CD4-positive, alpha-beta T cell treated with Interleukin-15 for 1 hour (primary cell): ENCODE measurements around the gene CP.
A peak's percentile ranks its signal among the peaks of the same experiment; 100 is the strongest.

Experiments used
- DNase-seq: peaks from one replicate; pipeline ENCODE4 v3.0.0-alpha.2; 2020

Gene CP

DNA sequence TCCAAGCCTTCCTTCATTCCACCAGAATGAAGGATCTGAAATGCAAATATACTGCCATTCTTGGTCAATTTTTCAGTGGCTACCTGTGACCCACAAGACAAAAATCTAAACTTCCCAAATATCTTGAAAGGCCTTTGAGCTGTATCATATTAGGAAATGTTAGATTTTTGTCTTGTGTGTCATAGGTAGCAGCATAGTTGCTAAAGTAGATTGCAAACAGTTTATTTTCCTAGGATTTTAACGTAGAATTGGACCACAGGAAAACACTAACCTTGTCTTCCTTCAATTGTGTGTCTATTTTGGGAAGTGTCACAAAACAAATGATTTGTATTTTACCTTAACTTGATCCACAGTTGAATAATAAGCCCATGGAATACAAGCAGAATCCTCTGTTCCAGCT, 42.4 kb downstream of the CP start:
- no peak for DNase-seq

DNA sequence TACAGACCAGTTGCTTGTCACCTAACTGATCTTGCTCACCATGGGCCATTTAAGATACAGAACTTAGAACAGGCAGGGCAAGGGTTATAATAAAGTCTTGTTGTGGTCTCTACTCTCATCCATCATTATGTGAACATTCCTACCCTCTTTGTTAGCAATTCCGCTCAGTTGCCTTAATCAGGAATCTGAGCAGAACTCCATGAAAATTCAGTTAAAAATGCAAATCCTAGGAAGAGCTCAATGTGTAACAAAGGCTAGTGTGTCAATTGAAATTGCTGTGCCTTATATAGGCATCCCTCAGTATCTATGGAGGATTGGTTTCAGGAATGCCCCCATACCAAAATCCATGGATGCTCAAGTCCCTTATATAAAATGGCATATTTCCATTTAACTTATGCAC, 44.5 kb downstream of the CP start:
- no peak for DNase-seq

DNA sequence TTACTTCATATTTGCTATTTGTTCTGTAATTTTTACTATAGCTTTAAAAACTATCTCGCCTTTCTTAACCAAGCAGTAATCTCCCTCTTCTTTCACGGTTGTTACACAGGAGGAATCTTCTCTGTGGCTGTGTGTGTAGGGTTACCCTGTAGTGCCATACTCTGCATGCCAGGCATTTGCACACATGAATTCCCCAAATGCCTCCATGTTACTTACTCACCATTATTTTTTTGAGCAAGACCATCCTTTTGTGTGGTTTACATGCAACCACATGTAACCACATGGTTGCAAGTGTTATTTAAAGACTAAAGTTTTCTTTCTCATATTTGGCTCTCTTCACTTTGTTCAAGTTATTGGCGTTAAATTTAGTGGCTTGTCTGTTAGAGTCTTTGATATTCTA, 46.7 kb downstream of the CP start:
- no peak for DNase-seq

DNA sequence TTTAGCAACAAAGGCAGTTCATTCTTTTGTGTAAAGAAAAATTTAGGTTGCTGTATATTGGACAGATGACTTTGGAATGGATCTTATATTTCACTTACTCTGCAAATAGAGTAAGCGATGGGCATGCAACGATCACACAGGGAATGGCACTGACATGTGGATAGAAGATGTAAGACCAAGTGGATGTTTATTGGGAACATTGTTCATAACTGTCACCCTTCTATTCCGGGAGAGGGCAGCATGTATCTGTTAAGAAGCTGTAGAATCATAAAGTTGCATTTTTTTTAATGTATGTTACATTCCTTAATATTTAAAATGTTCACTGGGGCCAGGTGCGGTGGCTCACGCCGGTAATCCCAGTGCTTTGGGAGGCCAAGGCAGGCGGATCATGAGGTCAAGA, 51.0 kb downstream of the CP start:
- no peak for DNase-seq

DNA sequence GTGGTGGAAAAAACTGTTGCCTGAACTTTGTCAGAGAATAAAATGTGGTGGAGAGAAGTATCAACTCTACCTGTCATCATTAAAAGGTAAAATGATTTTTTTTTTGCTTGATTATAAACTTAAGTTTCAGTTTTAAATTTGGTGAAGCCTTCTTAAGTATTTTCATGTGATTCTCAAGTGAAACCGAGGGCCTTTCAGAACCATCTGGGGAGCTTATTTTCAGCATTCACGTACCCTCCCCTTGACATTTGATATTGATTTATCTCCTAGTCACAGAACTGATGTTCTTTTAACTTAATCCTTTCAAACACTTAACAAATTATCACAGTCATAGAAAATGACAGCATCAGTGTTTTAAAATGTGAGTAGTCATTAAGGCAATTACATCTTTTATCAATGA, 53.7 kb downstream of the CP start:
- no peak for DNase-seq

DNA sequence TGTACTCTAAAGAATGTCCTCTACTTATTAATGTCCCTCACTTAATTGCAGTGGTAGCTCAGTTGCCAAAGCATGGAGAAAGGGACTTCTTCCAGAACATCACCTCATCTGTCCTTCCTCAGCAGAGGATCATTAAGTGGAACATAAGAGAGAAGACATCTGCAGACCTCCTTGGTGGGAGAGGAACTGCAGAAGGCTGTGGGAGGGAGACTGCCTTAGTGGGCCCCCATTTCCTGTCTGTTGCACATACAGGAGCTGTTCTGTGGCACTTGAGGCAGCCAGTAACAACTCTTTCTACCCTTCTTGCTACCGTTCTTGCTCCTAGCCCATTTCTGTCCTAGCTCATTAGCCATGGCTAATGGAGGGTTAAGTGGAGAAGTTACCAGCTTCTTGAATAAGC, 58.6 kb downstream of the CP start:
- DNase-seq = no peak

DNA sequence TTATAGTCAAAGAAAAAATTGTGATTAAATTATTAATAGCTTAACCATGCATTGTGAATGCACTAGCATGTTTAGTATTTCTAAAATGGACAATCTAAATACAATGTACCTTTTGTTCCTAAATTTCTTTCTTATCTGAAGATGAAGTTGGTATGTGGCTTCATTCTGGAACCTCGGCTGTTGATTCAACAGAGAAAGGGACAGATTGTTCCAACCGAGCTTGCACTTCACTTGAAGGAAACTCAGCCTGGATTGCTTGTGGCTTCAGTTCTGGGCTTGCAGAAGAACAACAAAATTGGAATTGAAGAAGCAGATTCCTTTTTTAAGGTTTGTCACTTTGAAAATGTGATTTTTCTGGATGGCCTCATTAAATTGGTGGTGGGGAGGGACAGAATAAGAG, 59.6 kb downstream of the CP start:
- no peak for DNase-seq

DNA sequence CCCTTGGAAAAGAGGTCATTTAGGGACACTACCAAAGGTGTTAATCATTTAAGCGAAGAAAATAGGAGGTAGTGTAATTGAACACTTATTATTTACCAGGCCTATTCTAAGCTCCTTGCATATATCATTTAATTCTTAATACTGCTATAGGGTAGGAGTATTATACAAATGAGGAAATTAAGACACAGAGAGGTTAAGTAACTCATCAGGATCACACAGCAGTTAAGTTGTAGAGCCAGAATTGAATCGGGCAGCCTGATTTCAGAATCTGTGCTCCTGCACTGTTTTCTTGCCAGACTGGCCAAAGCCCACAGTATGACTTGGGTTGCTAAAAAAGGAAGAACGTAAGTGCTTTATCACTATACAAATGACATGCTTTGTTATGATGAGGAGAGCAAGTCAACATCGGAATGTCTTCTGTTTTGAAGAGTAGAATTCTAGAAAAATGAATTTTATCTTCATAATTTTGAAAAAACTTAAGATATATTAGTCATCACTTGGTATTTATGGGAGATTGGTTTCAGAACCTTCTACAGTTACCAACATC, 60.8 kb downstream of the CP start:
- DNase-seq = no peak

DNA sequence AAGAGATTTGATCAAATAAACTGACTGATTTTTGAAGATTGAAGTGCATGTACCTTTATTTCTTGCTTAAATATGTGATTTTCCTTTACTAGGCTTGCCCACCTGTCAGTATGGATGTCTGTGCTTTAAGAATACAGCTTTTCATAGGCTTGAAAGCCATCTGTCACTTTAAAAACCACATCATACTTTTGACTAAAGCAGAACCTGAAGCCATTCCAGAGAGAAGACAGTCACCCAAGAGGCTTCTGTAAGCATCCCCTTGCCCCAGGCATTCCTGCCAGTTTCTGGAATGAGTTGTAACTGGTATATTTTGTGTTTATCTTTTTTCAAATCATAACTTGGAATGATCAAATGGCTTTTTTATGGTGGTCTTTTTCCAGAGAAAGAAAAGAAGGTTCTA, 68.2 kb downstream of the CP start:
- DNase-seq = no peak

DNA sequence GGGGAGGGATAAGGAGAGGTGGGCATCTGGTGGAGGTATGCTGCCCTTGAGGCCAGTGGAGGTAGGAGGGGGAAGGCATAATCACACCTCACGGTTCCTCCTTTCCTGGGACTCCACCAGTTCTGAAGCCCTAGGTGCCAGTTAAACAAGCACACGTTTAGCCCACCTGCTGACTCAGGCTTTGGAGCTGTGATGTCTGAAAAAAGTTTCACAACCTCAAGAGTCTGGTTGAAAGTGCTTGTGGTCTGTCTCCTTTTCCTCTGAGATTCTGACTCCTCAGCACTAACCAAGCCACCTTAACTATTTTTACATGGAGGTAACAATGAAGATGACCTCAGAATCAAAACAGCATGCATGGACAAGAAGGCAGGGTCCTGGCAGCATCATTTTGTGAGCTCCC, 69.2 kb downstream of the CP start:
- no peak for DNase-seq

DNA sequence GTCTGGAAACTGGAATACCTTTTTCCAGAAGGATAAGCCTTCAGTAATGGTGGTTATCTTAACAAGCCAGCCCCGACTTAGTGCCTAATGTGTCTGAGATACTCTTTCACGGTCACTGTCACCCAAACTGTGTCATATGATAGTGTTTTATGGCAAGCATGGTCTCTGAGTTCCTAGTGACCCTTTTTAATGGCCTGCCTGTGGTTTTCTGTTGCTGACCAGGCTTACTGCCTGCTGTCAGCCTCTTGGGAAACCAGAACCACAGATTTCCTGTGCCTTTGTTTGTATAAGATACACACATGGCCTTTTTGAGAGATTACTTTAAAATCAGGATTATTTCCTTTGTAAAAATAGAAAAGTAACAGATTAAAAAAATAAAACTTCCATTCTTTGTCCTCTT, 69.8 kb downstream of the CP start:
- DNase-seq = no peak

DNA sequence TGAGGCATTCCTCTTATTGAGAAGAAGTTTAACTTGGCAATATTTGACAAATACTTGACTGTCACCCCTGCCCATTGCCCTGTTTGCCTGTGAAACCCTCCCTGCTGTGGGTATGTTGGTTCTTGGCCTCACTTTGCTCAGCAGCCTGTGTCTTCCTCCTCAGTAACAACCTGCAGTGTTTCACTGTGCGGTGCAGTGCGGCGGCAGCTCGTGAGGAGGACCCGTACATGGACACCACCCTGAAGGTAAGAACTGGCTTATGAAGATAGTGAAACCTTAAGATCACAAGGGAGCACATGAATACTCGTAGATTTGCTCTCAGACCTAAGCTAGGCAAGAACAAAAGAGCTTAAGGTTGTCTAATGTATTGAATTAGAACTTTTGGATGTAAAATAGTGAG, 71.2 kb downstream of the CP start:
- DNase-seq = no peak

DNA sequence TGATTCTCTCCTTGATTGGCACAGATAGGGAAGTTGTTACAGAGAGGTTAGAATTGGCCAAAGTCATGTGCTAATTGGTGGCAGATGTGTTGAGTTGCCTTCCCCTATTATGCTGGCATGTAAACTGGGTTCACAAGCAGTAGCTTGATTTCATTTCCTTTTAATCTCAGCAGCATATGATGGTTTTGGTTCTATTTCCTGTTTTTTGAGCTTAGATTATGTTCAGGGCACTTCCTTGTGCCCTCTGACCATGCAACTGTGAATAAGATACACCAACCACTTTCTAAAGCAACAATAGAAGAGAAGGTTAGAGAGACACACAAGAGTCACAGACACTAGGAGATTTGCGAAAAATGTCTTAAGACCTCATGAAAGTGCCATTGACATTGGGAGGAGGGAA, 75.7 kb downstream of the CP start:
- peak; percentile 33 for DNase-seq

DNA sequence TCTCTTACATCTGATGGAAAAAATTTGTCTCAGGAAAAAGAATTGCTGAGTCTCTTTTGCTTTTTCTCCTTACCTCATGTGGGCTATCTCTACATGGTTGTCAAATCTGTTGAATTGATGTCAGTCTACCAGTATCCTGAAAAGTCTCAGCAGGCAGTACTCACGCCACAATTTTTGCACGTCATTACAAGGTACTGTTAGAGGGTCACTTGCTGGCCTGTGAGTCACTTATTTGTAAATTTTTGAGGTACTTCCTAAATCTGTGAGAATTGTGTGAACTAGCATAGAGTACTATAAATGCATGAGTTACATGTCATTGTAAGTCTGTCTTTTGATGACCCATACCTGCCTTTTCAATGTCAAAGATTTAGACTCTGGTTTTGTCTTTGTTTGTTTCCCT, 76.3 kb downstream of the CP start:
- DNase-seq = peak; percentile 40

DNA sequence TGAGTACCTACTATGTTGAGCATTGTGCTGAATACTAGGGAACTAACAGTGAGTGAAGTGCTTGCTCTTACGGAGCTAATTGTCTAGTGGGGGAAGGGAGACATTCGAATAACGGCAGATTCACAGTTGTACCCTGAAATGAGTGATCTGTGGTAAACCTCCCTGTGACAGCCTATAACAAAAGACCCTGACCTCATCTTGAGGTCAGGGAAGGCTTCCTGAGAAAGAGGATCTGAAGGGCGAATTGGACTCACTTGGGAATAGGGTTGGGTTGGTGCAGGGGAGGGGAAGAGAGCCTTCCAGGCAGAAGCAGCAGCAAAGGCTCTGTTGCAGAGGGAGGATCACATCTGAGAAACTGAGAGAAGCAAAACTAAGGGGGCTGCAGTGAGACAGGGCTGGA, 78.9 kb downstream of the CP start:
- no peak for DNase-seq

DNA sequence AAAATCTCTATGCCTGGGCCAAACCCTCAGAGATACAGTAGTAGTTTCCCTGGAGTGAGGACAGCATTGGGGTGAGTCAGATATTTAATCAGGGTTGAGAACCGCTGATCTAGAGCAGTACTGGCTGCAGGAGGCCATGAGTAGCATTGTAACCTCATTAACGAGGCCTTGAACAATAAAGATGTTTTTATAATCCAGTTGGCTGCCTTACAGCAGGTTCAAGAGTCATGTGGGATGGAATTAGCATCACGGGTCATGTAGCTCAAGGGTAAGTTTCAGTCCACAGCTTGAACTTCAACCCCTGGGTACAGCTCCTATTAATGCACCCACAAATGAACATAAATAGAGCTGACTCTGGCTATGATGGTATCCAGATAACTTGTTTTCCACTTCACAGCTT, 87.1 kb downstream of the CP start:
- no peak for DNase-seq

DNA sequence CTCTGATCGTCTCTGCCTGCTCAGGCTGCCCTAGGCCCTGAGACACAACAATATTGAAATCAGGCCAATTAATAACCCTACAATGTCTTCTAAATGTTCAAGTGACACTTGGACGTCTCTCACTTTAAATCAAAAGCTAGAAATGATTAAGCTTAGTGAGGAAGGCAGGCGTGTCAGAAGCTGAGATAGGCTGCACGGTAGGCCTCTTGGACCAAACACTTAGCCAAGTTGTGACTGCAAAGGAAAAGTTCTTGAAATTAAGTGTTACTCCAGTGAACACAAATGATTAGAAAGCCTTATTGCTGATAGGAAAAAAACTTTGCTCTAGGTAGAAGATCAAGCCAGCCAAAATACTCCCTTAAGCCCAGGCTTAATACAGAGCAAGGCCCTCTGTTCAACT, 90.0 kb downstream of the CP start:
- DNase-seq = no peak

DNA sequence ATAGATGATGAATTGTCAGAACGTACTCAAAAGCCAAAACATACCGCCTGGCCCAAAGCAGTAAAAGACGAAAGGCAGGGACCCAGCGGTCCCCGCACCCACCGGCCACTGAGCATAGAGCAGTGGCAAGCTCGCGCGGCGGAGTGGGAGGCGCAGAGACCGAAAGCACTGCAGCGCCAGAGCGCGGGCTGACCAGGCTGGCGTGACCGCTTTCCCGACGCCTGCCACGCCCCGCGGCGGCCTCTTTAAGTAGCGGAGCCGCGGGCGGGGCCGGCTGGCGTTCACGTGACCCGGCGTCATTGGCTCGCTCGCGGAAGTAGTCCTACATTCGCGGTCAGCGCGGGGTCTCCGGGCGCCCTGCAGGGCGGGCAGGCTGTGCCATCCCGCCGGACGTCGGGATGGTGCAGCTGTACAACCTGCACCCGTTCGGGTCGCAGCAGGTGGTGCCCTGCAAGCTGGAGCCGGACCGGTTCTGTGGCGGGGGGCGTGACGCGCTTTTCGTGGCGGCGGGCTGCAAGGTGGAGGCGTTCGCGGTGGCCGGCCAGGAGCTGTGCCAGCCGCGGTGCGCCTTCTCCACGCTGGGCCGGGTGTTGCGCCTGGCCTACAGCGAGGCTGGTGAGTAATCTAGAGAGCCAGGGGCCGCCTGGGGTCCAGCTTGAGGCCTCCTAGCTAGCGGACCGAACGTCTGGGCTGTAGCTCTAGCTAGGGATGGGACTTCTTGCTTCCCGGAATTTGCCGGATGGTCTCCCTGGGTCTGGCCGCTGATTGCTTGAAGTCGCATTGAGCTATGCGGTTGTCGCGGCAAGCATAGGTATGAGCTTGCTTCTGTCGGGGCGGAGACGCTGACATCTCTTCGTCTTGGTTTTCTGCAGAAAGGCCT, 92.1 kb downstream of the CP start, which contains the start of gene HPS3:
Gene HPS3 (plus strand): TSS at position 313 of the 880 bp plus-strand sequence. CDS start 86 bp downstream, at position 399.
- DNase-seq = peak; percentile 84

DNA sequence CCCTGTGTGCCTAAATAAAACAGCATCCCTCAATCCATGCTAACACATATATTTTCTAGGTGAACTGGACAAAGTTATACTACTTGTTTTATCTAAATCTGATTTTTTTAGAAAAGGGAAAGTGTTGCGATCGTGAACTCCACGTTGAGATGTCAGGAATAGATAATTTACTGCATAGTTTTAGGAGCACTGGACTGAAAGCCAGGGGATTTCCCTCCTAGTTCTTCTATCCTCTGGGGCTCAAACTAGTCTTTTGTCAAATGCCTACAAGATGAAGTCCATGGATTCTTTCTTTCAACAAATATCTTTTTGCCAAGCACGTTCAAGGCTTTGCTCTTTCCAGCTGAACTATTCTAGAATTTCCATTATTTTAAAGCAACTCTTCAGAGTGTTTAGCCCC, 92.8 kb downstream of the CP start:
- DNase-seq = no peak

DNA sequence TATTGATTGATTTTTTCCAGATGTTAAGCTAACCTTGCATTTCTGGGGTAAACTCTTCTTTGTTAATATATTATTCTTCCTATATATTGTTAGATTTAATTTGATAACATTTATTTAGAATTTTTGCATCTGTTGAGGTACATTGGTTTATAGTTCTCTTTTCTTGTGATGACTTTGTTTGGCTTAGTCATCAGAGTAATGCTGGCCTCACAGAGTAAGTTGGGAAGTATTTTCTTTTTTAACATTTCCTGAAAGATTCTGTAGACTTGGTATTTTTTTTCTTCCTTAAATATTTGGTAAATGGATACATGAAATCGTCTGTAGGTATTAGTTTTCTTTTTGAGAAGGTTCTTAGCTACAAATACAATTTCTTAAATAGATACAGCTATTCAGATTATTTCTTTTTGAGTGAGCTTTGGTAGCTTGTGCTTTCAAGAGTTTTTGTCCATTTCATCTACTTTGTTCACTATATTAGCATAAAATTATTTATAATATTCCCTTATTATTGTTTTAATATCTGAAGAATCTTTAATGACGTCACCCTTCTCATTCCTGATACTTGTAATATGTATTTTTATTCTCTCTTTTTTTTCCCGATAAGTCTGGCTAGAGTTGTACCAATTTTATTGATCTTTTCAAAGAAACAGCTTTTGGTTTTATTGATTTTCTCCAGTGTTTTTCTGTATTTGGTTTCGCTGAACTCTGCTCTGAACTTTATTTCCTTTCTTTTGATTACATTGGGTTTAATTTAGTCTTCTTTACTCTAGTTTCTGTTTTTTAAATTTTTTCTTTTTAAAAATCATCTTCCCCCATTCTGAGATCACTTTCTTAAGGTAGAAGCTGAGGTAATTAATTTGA, 98.7 kb downstream of the CP start:
- no peak for DNase-seq
